HG02759 (cell line): ENCODE results near the gene HTRA3.

Experiments
- ATAC-seq: cut with Tn5 transposase; IDR thresholded peaks from one replicate; pipeline ENCODE4 v1.9.1; 2021; ENCODE audit warnings: mild to moderate bottlenecking, moderate library complexity; ENCODE audit not compliant: unreplicated experiment

Gene HTRA3

DNA sequence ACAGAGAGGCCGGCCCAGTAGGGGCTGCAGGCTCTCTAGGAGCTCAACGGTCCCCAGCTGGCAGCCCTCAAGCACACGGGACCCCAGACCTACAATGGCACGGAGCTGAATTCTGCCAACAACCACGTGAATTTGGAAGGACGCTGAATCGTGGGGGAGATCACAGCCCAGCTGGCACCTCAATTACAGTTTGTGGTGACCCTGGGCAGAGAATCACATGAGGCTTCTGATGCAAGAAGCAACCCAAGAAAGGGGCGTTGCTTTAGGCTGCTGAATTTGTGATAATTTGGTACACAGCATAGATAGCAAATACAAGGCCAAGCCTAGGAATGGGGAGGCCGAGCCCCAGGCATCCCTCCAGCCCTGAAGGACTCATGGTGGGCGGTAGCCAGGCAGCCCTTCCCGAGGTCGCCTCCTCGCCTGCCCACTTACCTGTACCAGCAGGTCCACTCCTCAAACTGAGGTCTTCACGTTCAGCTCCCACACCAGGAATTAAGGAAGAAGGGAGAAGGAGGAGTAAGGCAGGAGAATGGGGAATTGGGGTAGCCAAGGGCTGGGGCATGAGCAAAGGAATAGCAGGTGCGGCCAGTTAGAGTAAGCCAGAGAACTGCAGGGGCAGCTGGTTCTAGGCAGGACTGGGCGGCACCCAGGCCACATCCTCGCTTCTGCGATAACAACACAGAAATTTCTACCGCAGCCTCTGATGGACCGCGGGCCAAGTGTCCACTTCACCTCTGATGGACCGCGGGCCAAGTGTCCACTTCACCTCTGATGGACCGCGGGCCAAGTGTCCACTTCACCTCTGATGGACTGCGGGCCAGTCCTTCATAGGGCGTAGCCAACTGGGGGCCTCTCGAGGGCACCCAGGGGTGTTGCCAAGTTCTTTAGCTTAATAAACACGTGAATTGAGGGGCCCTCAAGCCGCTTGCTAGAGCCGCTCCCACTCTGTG is 23.4 kb upstream of the HTRA3 start:
- no peak for ATAC-seq

DNA sequence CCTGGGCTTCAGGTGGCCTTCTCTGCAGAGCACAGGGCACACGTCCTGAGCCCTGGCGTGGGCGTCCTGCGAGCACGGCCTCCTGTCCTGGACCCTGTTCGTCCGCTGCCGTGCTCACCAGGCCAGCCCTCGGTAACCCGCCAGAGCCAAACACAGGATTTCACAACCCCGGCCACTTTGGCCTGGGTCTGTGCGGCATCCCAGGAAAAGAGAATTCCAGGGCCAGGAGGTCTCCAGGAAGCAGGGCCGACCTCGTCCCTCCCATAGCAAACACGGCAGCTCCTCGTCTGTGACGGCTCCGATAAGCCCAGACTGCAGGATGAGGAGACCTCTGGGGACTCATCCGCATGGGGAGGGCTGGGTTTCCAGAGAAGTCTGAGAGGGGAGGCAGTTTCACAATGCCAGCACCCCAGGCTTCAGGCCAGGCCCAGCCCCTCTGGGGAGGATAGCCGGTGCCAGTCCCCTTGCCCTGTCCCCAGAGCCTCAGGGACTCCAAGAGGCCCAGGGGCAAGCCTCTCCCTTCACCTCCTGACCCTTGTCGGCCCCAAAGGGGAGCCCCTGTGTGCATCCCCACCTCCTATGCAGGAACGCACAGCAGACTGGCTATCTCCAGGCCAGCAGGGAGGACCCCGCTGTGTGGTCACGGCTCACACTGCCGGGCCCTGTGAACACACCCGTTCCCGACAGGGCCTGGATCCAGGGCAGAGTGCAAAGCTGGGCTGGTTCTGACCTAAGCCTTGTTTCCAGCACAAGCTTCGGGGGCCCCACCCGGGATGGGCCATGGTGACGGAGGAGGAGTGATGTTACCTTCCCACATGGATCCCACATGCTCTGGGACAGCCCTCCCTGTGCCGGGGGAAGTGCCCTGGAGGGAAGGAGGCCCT is 22.3 kb upstream of the HTRA3 start:
- ATAC-seq: no peak

DNA sequence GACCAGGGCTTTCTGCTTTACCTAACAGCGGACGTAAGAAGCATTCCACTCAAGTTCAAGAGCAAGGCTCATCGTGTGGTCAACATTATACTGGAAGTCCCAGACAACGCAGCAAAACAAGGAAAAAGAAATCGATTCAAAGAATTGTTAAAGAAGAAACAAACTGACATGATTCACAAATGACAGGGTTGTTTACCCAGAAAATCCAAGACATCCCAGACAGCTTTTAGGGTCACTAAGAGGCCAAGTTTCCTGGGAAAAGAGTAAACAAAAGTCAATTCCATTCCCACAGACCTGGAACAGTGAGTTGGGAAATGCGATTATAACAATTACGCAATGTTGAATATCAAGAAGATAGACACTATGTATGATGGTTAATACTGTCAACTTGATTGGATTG is 21.5 kb upstream of the HTRA3 start:
- ATAC-seq: no peak

DNA sequence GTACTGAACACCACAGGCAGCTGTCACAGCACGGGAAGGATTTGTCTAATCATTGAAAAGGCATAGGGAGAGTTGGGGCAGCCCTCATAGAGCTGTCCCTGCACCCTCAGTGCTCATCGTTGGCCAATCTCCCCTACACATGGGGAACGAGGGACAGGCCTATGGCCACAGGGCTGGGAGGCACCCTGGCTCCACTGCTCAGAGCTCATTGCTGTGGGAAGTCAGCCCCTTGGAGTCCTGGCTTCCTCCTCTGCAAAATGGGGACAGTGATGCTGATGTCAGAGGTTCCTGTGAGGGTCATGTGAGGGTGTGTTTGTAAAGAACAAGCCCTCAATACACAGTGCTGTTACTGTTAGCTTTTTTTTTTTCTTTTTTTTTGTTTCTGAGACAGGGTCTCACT is 19.3 kb upstream of the HTRA3 start:
- no peak for ATAC-seq

DNA sequence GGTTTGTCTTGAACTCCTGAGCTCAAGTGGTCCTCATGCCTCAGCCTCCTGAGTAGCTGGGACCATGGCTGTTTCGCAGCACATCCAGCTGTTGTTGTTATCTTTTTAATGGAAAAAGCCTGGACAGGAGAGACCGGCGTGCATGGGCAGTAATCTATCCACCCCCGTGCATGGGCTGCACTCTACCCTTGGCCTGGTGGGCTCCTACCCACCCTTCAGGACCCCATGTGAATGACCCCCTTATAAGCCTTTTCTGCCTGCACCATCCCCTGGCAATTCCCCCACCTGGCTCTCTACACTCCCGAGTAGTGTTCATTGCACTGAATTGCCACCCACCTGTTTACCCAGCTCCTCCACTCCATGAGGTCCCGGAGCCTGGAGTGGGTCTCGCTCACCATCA is 18.9 kb upstream of the HTRA3 start:
- ATAC-seq: no peak

DNA sequence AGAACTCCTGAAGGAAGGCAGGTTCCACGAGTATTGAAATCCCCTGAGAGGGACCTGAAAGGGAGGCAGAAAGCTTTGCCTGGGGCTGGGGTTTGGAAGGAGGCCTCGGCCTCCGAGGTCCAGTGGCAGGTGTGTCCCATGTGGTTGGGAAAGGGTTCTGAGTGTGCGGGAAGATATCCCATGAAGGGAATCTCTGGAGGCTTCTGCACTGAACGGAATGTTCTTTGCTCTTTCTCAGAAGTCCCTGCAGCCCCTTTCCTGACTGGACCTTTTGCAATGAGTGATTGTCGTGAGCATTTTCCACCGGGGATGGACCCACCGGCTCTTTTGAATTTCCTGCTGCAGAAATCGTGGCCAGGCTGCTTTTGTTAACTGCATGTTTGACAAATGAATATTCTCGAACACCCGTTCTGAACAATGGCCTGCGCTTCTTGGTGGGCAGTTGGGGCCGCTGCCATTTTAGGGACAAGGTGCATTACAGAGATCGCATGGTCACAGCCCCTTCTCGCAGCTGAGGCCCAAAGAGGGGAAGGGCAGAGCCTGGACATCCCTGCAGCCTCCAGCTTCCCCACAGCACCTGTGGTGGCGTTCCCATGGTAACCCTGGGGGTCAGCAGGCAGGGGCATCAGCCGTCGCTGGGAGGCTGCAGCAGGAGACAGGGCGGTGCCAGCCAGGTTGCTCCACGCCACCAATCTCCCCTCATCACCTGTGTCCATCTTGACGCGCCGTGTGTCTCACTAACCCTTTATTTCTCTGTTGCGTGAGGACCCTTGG is 18.3 kb upstream of the HTRA3 start:
- no peak for ATAC-seq

DNA sequence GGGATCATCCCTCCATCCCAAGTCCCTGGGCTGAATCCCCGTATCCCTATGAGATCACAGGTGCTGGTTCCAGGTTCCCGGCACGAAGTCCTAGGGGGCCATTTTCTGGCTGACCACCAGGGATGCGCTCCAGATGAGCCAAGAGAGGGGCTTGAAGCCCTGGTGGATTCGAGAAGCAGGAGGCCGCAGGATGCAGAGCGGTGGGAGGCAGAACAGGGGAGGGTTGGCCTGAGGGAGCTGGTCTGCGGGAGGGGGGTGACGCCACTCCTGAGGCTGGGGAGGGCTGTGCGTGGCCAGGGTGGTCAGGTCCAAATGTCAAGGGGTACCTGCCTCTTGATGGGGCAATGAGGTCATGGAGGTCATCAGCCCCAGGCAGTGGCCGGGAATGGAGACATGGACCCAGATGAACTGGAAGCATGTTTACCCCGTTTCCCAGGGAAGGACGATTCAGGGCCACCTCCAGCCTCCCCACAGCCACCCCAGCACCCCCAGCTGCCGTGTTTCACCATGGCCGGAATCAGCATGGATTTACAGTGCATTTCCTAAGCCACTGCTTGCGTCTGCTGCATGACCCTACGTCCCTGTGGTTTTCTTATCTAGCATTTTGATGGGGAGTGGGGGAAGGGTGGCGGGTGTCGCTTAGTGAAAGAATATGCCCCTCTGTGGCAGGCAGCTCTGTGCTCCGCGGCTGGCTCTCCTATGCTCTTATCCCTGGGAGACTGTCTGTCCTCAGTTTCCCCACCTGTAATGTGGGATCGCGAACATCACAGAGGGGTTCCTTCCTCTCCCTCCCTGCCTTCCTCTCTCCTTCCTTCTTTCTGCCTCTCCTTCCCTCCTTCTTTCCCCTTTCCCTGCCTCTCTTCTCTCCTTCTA is 17.0 kb upstream of the HTRA3 start:
- ATAC-seq: no peak

DNA sequence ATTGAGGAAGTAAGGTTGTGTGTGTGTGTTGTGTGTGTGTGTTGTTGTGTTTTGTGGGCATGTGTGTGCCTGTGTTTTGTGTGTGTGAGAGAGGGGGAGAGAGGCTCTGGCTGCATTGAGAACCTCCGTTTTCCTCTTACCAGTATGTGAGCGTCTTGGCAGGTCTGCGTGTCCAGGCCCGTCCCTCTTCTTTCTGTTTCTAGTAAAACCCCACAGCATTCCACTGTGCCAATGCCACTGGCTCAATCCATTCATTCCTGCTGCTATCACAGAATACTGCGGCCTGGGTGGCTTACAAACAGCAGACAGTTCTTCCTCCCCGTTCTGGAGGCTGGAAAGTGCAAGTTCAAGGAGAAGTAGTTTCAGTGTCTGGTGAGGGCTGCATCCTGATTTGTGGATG is 15.5 kb upstream of the HTRA3 start:
- ATAC-seq: no peak

DNA sequence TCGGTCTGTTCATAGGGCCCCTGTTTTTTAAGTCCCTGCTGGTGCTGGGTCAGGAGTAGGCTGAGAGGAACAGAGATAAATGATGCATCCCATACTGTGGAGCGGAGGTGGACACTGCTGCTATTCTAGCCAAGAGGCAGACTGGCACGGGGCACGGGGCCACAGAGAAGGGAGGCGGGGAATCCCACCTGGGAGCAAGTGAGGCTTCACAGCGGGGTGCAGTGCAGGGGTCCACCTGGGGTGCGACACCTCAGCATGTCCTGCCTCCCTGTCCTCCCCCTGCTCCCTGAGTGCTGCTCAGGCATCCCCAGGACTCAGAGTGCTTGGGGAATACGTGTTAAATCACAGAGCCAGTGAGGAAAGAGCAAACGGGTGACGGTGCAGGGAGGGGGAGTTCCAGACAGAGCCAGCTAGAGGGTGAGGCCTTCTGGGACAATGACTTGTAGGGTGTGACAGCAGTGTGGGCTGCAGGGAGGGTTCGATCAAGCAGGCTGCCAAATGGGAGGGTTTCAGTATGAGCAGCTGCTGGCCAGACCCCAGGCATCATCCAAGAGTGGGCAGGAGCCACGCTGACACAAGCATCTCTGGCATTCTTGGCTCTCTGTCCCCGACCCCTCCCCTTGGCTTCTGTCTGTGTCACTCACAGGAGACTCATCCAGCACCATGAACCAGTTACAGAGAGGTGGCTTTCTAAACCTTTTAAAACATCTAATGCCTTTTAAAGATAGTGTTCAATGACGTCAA is 13.7 kb upstream of the HTRA3 start:
- no peak for ATAC-seq

DNA sequence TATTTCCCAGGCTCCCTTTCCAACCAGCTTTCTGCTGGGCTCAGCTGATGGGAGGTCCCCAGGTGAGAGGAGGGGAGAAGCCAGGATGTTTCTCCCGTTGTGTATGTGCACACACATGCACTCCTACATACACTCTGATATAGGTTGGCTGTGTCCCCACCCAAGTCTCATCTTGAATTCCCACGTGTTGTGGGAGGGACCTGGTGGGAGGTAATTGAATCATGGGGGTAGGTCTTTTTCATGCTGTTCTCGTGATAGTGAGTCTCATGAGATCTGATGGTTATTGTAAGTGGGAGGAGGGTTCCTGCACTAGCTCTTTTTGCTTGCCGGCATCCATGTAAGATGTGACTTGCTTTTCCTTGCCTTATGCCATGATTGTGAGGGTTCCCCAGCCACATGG is 11.7 kb upstream of the HTRA3 start:
- ATAC-seq: no peak

DNA sequence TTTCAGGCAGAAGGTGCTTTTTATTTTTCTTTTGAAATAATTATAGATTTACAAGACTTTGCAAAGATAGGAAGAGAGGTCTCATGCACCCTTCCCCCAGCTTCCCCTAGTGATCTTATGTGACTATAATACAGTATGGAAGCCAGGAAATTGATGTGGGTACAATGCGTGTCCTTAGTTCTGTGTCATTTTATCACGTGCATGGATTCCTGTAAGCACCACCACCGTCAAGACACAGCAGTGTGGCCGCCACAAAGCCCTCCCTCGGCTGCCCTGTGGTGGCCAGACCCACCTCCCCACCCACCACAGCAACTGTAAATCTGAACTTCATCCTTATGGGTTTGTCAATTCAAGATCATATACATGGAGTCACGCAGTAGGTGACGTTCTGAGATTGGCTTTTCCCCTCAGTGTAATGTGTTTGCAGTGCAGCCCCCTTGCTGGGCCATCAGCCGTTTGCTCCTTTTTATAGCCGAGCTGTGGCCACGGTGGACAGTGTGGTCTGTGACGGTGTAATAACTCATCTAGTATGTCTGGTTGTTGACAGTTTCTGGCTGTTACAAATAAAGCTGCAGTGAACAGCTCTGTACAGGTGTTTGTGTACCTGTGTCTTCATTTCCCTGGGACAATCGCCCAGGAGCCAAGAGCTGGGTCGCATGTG is 10.9 kb upstream of the HTRA3 start:
- no peak for ATAC-seq

DNA sequence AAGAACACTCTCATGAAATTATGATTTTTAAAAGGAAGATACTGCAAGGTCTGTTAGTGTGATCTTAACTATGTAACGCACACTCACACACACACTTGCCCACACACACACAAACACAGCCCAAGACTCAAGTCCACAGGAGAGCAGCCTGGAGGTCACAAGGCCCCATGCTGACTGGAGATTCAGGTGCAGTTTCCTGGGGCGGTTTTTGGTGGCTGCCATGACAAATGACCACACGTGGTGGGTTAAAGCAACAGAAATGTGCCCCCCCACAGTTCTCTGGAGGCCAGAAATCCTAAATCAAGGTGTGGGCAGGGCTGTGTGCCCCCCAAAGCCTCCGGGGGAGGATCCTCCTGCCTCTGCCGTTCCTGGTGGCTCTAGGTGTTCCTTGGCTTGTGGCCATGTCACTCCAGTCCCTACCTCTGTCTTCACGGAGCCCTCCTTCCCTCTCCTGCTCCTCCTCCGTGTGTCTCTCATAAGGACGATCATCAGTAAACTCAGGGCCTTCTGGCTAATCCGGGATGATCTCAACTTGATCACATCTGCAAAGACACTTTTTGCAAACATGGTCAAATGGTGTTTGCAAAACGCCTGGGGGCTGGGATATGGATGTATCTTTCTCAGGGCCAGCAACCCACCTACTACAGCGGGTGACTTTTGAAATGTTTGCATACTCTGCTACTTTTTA is 9.7 kb upstream of the HTRA3 start:
- no peak for ATAC-seq

DNA sequence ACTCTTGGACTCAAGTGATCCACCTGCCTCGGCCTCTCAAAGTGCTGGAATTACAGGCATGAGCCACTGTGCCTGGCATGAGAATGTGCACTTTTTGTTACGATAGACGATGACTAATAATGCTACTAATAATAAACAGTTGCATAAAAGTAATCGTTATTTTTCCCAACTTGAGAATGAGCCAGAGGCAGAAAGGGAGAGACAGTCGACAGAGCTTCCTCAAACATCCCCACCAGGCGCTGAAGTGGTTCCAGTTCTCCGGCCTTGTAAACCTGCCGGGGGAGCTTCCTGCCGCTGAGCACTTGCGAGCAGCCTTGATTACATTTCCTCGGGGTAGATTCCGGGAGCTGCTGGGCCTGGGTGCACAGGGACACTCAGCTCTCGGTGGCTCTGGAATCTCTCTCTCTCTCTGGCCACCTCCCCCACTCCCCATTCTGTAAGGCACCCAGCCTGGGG is 8.9 kb upstream of the HTRA3 start:
- ATAC-seq: no peak

DNA sequence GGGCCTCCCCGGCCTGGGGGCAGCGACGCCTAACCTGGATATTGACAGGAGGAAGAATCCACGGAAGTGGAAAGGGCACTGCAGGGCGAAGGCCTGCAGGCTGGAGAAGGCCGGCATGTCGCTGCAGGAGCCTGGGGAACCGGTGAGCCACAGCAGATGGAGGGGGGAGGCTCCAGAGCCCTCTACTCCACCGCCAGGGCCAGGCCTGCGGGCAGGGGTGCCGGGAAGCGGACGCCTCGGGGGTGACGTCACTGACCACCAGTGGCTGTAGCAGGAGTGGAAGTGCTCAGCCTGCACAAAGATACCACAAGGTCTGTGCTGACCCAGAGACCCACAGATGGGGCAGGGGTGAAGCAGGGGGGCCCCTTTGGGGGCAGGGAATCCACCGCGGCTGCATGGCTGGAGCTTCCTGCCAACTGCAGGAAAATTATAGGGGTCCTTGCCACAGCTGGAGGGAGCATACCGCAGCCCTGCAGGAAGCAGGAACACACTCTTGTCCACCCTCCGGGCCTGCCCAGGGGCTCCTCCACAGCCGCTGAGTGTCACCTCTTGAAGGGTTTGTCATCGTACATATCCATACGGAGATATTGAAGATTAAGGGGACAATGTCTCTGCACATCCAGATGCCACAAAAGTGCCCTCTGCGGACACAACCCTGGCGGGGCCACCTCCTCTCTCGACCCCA is 7.6 kb upstream of the HTRA3 start:
- ATAC-seq: no peak

DNA sequence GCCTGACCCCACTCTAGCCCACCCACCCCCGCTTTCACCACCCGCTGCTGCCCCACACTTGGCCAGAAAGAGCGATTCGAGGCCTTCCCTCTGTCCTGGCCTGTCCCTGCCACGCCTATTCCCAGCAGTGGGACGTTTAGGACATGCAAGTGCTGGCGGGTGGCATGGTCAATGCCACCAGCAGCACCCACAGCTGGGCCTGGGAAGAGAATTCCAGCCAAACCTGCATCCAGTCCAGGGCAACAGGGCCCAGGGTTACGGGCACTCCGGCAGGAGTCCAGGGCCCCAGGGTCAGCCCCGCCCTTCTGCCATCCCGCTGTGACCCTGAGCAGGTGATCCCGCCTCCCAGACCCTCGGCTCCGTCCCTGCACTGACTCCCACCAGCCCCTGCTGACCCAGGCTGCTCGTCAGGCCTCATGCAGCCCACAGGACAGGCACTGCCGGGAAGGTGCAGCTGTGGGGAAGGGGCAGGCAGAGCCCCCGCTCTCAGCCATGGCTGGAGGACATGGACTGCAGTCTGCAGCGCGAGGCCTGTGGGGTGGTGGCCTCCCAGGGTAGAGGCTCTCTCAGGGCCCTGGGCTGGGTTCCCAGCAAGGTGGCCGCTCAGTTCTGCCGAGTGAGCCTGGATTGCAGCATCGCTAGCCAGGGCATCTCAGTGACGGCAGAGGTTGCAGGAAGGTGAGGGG is 6.8 kb upstream of the HTRA3 start:
- no peak for ATAC-seq

DNA sequence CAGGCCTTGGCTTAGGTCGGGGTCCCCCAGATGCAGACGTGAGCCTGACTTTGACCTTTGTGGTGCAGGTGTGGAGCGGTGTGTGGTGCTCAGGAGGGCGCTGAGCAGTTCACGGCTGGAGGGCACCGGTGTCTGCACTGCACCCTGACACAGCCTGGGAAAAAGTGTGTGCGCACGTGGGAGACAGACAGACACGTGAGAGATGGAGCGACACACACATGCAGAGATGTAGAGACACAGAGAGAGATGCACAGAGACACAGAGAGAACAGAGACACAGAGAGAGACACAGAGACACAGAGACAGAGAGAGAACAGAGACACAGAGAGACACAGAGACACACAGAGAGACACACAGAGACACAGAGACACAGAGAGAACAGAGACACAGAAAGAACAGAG is 6.2 kb upstream of the HTRA3 start:
- ATAC-seq: no peak

DNA sequence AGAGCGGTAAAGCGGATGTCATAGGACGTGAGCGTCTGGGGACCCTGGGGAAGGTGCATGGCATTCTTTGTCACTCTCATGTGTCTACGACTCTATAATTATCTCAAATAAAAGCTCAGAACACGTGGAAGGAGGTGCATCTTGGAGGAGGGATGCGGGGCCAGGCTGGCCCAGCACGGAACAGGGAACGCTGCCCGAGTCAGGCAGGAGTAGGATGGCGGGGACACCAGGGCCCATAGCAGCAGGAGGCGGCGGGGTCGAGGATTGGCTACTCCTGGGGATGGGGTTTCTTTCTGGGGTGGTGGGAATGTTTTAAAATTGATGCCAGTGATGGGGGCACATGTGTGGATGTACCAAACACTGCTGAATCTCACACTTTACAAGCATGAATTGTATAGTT is 5.4 kb upstream of the HTRA3 start:
- no peak for ATAC-seq
